GM21723 (cell line): ENCODE measurements around the gene SHLD2.
"Not testable (repeated sequence)": the region's sequence is repeated elsewhere in the genome, so short reads cannot be mapped to it uniquely, and the experiment has no call there.

ENCODE experiments used
- ATAC-seq: cut with Tn5 transposase; IDR thresholded peaks from one replicate; pipeline ENCODE4 v1.9.1; 2021; ENCODE audit warnings: mild to moderate bottlenecking, moderate library complexity; ENCODE audit not compliant: unreplicated experiment

Gene SHLD2

GRCh38 chr10:87210309-87210708, 115.3 kb downstream of the SHLD2 start:
- not testable (repeated sequence) for ATAC-seq

DNA sequence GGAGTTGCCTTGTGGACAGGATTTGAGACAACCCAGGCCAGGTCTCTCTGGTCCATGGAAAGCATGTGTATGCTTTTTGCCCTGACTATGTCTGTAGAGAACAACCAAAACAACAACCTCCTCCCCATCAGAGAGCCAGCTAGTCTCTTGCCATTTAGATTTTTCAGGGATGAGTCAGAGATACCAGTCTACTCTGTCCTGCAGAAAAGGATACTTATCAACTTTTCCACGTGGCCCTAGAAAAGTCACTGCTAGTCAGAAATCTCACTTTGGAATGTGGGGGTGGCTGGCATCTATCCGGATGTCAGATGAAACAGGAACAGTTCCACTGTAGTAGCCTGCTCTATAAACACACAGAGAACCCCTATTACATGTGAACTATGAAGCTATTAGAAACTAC, 116.8 kb downstream of the SHLD2 start:
- not testable (repeated sequence) for ATAC-seq

- ATAC-seq = not testable (repeated sequence)
Measured at GRCh38 chr10:87213150-87213765, 118.3 kb downstream of the SHLD2 start.

DNA sequence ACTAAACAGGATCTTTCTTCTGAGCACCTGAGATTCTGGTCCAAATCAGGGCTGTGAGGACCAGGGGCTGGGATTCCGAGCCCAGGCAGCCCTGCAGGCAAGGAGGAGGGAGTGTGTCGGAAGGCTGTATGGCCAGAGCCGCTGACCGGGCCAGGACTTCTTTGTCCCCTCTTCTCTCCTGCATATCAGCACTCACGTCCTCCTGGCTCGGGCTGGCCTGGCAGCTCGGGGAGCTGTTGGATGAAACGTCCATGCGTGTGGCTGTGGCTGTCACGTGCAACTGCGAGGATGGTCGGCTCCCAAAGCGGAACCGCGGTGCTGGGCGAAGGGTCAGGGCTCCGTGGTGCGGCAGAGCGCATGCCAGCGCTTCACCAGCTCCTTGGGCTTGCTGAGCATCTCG, 118.8 kb downstream of the SHLD2 start:
- ATAC-seq = not testable (repeated sequence)

DNA sequence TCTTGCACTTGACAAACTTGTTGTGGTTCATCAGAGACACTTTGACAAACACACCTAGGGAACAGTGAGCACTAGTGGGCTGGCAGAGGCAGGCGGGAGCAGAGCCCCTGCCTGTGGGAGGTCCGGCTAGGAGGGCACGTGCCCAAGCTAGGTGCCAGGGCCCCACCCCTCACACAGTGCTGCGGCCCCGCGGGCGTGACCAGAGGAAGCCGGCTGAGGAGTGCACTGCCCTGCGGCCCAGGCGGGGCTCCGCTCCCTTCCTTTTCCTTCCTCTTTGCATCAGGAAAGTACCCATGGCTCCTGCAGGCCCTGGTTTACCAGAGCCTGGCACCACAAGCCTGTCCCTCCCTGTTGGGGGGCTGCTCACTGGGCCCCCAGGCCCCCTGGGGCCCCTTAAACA, 121.1 kb downstream of the SHLD2 start:
- ATAC-seq = not testable (repeated sequence)

- not testable (repeated sequence) for ATAC-seq
Measured at GRCh38 chr10:87219370-87219769, 124.4 kb downstream of the SHLD2 start.

DNA sequence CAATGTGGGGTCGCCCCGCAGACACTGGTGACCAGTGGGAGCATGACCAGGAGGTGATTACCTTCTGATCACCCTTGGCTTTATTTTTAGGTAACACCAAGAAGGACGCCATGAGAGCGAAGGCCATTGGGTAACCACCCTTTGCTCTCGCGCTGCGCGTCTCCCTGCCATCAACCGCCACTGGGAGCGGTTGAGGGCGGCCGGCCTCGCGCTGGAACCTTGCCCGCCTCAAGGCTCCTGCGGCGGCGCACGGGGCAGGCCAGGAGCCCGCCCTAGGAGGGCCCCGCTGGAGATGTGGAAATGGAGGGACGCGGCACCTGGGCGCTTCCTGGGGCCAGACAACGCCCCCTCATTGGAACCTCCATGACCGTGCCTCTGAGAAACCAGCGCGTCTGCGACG, 127.8 kb downstream of the SHLD2 start:
- ATAC-seq = not testable (repeated sequence)

- not testable (repeated sequence) for ATAC-seq
Measured at GRCh38 chr10:87225148-87225547, 130.1 kb downstream of the SHLD2 start, which contains the start of gene NUTM2A. NUTM2A (plus strand) TSS chr10:87225448; CDS start chr10:87225831, 383 bp downstream.

GRCh38 chr10:87228247-87228646, 133.2 kb downstream of the SHLD2 start:
- ATAC-seq = not testable (repeated sequence)

DNA sequence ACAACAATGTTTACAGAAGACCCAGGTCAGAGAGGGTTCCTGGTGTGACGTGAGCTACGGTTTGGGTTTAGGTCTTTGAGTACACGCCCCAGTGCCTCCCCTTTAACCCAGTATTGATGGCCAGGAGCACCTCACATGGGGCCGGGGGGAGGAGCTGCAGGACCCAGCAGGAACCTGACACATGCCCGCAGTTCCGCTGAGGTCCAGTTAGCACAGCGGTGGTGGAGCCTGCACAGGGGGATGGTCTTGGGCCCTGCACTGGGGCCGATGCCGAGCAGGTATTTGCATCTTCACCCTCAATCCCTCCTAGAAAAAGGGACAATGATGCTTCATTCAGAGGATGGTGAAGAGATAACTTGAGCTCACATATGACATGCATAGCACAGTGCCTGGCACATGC, 134.2 kb downstream of the SHLD2 start:
- ATAC-seq = not testable (repeated sequence)

DNA sequence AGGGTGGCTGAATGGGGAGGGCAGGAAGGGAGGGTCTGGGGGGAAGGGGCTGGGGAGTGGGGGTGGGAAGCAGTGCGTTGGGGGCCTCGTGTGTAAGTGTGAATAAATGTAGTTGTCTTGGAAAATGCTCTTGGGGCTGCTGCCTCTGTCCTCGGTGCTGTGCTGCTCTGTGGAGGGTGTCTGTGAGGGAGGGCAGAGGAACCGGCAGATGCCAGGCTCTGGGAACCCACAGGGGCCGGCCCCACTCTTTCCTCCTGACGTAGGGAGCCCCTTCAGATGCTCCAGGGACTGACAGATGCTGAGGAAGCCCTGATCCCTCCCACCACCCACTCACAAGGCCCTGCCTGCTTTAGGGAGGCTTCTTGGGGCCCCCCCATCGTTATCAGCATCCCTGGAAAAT, 139.8 kb downstream of the SHLD2 start:
- ATAC-seq = not testable (repeated sequence)

DNA sequence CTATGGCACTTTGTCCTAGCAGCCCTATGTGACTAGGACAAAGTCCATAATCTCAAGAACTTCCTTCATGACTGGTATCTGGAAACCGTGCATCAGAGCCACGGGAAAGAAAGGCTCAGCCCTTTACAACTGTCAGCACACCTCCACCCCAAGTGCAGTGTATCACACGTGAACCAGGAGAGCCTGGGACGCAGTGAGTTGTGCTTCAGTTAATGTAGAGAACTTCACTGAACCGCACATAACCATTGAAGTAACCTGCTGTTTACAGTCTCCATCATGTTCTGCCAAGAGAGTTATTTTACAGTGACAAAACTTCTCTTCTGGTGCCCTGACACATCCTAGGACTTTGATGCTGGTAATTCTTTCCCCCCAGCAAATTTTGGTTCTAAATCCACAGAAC, 142.2 kb downstream of the SHLD2 start:
- not testable (repeated sequence) for ATAC-seq

DNA sequence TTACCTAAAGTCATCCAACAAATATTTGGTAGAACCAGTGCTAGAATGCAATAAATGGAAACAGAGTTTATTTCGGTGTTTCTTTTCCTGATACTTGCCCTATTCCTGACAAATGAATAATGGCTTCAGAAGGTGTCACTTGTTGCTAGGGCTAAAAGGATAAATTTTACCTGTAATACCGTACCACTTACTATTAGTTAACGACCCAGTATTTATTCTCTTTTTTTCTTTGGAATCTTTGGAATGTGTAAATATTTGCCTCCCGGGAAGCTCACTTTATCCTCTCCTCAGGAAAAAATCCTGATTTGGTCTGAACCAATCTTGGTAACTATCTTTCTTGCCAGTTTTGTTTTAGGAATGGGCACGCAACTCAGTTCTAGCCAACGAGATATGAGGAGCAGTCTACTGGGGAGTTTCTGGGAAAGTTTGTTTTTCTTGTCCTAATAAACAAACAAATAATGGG, 144.4 kb downstream of the SHLD2 start:
- ATAC-seq = not testable (repeated sequence)
